Stimulated activated CD8-positive, alpha-beta memory T cell treated with anti-CD3 and anti-CD28 coated beads, Interleukin-12 subunit alpha, Interleukin-12 subunit beta, amount 100 ng/mL, for 4 hours (primary cell): ENCODE data around the gene GARIN3.
"Not testable (repeated sequence)": the region's sequence is repeated elsewhere in the genome, so short reads cannot be mapped to it uniquely, and the experiment has no call there.

Source experiments
- DNase-seq: peaks from one replicate; pipeline ENCODE4 v3.0.0-alpha.2; 2020; ENCODE audit warnings: low read depth

GARIN3 gene

DNA sequence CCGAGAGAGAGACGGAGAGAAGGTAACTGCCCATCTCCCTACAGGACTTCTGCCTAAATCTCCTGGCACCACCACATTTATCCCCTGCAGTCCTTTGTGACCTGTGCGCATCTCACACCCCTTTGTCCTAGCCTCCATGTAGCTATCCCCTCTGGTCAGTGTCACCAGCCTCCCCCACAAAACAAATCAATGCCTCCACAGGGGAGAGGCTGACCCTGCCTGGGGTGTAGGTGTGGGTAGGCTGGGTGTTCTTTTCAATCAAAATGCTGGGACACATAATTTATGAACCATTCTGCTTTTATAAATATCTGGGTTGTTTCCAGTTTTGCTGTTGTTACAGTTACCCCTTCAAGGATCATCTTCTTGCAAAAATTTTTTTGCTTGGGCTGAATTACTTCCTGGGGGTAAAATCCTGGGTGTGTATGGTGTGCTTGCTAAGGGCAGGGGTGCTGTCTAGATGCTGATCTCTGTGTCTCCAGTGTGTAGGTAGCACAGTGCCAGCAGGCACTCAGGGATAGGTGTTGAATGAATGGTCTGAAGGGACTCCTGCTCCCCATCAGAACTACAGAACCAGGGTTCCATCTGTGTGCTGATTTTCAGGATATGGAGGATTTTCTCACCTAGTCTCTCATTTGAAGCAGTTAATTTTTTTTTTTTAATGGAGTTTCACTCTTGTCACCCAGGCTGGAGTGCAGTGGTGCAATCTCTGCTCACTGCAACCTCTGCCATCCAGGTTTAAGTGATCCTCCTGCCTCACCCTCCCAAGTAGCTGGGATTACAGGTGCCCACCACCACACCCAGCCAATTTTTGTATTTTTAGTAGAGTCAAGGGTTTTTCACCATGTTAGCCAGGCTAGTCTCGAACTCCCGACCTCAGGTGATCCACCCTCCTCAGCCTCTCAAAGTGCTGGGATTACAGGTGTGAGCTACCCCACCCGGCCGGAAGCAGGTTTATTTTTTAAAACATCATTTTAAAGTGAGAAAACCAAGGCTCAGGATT is at the start of gene GARIN3:
GARIN3 (minus strand) TSS at position 51 of the 1,000 bp plus-strand sequence. CDS start 96 bp downstream, outside the sequence.
- DNase-seq: no peak

DNA sequence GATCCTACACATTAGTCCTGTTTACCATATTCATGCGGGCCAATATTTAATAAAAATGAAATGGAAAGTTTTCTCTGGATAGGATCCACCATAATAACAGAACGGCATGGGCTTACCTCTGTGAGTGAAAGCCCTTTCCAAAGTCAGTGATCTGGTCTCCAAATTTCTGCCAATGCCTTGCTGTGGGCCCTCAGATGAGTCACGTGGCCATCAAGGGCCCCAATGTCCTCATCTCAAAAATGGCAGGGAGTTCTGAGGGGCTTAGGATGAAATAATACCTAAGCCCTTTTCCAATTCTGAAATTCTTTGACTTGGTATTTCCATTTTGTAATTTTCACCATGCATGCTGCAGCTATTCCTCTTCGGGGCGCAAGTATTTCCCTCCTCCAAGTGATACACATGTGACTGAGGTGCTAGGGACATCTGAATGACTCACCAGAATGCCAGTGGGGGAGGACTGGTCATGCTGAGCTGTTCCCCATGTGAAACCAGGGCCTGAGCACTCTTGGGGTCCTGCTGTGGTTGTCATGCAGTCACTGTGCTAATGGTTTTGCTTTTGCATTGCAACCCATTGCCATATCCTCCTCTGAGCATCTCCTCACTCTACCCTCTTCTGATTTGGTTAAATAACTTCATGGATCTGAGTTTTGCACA is 49.6 kb upstream of the GARIN3 start:
- no peak for DNase-seq

DNA sequence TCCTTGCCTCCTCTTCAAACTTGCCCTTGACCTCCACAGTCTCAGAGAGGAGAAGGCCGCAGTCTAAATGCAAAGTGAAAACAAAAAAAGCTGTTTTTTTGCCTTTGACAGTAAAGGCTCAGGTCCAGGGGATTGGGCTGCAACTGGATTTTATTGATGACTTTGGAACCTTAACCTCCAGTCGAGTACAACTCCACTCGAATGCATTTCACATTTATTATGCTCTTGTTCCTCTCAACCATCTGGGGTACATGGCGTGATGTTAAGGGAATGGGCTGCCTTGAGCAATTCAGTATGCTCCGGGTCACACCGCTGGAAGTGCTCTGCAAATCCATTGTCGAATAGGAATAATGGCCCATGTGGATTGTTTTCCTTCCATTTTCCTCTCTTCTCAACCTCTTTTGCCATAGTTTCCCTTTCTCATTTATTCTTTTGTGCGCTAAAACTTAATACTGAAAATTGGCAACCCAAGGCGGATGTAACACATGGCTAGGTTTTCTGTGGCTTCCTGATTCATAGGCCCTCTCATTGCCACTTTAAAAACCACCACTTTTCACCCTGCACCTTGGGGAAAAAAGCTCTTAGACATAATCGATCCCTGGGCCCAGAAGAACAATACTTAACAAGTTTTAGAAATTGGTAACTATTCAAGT is 48.9 kb upstream of the GARIN3 start:
- DNase-seq: no peak

DNA sequence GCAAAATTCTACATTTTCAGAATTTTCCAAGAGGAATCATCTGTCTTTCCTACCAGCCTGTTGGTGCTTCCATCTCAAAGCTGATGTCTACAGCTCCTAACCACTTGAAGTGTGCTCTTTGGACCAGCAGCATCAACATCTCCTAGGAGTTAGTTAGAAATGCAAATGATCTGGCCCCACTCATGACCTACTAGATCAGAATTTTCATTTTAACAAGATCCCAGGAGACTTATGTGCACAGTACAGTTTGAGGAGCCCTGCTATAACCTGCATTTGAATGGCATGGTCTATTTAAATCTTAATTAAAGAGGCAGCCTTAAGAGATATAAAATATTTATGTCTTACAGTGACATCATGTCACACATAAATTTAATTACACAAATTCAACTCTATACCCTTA is 48.4 kb upstream of the GARIN3 start:
- no peak for DNase-seq

DNA sequence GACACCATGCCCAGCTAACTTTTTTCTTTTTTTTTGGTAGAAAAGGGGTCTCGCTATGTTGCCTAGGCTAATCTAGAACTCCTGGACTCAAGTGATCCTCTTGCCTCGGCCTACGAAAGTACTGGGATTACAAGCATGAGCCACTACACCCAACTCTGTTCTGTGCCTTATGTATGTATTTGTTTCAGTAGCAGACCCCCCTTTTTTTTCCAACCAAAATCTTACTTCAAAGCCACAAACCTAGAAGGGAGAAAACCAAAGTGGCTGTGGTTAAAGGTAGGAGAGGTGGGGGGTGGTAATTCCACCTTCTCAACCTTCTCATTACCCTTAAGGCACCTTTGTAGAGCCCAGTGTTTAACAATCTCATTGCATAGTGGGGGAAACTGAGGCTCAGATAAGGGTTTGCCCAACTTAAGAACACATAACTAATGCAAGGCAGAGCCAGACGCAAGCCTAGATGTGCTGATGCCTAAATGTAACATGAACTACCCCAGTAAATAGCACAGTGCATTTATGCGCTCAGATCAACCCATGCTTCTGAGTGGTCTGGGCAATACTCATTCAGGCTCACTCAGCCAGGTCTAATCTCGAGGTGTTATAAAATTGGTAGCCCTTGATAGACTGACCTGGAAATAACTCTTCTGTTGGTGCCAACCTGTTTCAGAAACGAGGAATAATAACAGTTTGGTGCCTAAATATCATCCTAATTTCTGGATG is 47.6 kb upstream of the GARIN3 start:
- no peak for DNase-seq

DNA sequence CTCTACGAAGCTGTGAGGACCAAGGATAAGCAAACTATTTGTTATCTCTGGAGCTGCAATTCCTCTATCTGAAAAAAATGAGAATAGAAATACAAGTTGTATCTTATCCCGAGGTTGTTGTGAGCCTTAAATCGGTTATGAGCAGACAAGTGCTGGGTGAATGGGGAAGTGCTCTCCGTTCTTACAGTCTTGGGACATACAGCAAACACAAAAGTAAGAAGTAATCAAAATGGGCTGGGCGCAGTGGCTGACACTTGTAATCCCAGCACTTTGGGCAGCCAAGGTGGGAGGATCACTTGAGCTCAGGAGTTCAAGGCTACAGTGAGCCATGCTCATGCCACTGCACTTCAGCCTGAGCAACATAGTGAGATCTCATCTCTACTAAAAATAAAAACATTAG is 46.2 kb upstream of the GARIN3 start:
- no peak for DNase-seq

DNA sequence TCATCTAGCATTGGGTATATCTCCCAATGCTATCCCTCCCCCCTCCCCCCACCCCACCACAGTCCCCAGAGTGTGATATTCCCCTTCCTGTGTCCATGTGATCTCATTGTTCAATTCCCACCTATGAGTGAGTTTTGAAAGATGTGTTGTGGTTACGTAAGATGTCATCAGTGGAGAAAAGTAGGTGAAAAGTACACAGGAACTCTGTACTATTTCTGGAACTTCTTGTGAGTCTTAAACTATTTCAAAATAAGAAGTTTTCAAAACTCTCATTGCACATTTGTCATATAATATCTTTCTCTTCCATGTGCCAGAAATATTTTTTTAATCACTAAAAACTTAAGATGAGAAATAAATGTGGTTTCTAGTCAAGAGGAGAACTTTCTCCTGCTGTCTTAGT is 44.6 kb upstream of the GARIN3 start:
- DNase-seq: not testable (repeated sequence)

DNA sequence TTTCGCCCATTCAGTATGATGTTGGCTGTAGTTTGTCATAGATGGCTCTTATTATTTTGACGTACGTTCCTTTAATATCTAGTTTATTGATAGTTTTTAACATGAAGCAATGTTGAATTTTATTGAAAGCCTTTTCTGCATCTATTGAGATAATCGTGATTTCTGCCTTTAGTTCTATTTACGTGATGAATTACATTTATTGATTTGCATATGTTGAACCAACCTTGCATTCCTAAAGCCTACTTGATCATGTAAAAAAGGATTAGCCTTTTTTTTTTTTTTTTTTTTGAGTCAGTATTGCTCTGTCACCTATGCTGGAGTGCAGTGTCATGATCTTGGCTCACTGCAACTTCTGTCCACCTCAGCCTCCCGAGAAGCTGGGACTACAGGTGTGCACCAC is 39.6 kb upstream of the GARIN3 start:
- no peak for DNase-seq

DNA sequence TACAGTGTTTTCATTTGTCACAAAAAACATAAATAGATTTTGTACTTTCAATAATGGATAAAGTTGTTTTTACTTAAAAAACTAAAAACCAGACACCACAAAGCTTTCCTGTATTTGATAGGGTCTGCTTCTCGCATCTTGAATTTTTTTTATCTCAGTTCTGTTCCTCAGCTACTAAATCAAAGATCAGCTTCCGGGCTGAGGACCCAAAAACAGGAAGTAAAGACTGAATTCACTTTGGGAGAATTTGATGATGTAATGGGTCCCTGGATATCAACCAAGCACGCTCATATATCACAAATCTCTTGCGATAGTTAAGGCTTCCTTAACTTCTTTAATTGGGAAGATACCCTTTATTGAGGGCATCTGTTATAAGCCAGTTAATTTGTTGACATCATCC is 38.7 kb upstream of the GARIN3 start:
- no peak for DNase-seq

DNA sequence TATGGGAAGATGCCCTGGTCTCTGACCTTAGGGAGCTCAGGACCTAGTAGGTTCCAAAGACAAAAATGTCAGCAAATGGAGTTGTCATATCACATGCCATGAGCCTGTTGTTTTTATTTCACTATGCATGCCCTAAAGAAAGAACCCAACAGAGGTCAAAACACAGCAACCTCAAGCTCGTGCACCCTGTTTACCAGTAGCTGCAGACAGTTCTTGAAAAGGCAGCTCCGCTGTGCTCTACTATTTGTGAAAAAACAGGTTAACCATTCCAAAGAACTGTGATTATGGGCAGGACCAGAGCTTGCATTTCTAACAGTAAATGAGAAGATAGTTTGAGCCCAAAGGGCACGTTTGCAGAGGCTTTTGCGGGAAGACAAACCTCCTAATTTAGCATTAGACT is 37.4 kb upstream of the GARIN3 start:
- DNase-seq: no peak

DNA sequence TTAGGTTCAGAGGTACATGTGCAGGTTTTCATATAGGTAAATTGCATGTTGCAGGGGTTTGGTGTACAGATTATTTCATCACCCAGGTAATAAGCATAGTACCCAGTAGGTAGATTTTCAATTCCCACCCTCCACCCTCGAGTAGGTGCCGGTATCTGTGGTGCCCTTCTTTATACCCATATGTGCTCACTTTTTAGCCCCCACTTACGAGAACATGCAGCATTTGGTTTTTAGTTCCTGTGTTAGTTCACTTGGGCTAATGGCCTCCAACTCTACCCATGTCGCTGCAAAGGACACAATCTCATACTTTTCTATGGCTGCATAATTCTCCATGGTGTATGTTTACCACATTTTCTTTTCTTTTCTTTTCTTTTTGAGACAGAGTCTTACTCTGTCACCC is 35.8 kb upstream of the GARIN3 start:
- no peak for DNase-seq

DNA sequence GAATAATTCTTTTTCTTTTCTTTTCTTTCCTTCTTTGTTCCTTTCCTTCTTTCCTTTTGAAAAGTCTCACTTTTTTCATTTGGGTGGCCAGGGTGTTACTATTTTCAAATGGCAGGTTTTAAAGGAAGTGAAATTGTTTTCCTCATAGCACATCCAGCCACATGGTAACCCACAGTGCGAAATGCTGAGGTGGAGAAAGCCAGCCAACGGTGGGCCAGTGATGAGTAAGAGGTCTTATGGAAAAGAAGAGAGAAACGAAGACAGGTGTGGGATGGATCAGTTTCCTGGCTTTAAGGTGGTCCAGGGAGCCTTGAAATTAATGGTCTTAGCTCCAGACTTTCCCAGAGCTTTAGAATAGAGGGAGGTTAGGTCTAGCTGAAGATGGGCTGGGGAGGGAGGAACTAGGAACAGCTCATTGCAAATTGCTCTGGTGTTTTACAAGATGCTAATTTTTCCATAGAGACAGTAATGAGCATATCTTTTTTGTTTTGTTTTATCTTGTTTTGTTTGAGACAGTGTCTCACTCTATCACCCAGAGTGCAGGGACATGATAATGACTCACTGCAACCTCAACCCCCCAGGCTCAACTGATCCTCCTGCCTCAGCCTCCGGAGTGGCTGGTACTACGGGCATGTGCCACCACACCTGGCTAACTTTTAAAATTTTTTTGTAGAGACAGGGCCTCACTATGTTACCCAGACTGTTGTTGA is 32.4 kb upstream of the GARIN3 start:
- no peak for DNase-seq

DNA sequence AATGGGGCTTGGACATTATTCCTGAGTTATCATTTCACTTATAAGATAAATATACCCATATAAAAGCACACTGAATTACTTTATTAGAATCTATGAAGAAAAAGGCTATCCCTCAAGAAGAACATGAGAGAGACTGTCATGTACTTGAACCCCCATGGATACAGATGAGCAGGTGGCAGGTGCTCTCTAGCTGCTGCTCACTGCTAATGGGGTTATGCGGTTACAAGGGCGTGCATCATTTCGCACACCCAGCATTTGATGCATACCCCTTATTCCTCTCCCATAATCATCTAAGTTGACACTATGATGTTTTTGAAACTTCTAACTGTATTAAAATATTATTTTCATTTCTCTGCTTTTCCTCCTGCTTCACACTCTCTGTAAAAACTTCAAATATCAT is 31.0 kb upstream of the GARIN3 start:
- DNase-seq: no peak

DNA sequence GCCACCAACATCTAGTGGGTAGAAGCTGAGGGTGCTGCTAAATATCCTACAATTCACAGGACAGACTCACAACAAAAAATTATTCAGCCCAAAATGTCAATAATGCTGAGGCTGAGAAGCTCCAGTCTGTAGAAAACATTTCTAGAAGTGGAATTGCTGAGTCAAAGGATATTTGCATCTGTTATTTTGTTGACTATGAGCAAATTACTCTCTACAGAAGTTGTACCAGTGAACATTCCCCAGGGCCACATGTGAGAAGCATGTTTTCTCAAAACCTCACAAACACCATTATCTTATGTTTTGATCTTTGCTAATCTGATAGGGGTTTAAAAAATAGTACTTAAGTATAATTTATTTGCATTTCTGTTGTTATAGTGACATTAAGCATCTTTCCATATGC is 30.0 kb upstream of the GARIN3 start:
- no peak for DNase-seq

DNA sequence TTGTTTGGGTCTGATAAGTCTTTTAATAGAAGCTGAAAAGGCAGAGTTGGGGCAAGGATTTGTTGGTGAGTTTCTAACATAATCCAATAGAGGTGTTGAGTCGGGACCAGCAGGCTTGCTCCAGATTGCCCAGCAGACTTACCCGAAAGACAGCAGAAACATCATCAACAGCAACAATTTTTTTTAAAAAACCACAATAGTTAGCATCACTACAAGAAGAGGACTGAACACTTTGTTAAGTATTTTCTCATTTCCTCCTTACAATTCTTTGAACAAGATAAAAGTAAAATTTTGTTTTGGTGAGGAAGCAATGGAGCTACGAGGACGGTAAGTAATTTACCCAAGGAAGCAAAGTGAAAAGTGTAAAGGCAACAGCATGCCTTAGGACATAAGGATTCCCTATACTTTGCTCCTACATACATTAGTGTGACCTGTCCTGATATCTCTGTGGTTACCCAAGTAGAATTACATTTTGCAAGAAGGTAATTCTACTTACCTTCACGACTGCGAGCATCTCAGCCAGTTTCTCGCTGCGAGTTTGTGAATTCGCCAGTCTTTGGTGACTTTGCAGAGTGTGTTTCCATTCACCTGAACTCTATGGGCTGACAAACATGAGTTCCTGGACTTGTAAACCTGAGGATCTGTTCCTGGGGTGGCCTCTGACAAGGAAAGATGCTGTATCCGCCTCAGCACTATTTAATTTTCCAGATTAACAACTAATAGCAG is 27.8 kb upstream of the GARIN3 start:
- DNase-seq: no peak

DNA sequence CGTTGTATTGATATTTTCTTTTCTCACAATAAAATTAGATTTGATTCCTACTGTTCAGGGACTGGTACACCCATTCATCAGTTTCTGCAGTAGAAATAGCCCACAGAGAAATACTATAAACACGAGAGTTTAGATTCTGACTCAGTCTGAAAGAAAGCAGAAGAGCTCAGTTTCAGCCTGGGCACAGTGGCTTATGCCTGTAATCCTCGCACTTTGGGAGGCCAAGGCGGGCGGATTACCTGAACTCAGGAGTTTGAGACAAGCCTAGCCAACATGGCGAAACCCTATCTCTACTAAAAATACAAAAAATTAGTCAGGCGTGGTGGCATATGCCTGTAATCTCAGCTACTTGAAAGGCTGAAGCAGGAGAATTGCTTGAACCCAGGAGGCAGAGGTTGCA is 23.2 kb upstream of the GARIN3 start:
- DNase-seq: no peak

DNA sequence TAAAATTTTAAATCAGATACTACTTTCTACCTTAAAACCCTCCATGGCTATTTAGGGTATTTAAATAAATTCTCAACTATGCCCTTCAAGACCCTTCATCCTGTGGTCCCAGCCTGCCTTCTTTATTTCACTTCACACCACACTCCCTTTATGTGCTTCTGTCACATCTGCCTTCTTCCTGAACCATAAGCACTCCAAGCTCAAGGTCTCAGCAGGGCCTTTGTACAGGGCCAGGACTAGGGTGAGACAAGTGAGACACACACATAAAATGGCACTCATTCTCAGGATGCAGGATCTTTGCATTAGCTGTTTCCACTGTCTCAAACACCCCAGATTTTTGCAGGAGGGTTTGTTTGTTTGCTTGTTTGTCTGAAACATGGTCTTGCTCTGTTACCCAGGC is 22.2 kb upstream of the GARIN3 start:
- DNase-seq: no peak

DNA sequence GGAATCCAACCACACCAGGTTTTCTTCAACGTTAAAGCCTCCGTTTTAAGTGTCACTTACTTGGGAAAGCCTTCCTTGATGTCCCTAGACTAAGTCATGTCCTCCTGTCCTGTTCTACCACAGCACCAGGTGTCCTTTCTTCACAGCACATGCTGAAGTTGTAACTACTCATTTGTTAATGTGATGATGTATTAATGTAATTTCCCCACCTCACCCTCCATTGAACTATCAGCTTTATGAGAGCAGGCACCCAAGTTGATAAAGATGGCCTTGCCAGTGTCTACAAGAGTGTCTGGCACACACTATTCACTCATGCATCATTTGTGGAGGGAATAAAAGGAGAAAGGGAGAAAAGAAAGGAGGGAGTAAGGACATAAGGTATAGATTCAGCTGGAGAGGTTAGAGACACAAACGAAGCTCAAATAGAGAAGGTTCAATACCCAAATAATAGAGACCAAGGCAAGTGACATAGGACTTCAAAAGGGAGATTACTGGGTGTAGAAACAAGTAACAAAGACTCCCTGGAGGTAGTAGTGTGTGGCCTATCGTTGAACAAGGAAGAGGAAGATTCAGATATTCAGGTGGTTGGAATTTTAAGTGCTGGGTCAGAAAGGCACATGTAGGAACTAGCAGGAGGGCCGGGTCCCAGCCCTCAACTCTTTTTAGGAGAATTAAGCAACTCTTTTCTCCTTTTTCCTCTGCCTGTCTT is 21.1 kb upstream of the GARIN3 start:
- no peak for DNase-seq

DNA sequence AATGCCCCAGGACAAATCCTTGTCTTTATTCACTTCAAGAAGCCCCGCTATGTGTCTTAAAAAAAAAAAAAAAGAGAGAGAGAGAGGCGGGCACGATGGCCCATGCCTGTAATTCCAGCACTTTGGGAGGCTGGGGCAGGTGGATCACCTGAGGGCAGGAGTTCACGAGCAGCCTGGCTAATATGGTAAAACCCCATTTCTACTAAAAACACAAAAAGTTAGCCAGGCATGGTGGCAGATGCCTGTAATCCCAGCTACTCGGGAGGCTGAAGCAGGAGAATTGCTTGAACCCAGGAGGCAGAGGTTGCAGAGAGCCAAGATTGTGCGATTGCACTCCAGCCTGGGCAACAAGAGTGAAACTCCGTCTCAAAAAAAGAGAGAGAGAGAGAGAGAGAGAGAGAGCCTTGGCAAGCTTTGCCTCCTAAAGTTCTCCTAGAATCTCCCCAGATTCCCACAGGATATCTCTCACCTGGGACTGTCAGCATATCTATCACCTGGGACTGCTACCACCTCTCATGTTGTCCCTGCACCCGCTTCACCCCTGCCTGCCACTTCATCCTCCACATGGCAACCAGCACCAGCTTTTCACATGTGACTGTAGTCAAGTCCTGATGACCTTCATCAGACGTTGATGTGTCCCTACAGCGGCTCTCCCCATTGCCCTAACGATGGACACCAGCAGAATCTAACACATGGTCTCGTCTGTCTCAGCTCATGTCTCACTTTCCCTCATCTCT is 20.4 kb upstream of the GARIN3 start:
- no peak for DNase-seq

DNA sequence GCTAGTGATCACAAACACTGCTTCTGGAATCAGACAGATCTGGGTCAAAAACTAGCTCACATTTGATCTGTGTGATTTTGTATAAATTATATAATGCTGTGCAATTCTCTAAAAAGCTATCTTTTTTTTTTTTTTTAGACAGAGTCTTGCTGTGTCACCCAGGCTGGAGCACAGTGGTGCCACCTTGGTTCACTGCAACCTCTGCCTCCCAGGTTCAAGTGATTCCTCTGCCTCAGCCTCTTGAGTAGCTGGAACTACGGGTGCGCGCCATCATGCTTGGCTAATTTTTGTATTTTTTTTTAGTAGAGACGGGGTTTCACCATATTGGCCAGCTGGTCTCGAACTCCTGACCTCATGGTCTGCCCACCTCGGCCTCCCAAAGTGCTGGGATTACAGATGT is 19.1 kb upstream of the GARIN3 start:
- not testable (repeated sequence) for DNase-seq
